HG03066 (cell line): ENCODE data around the gene WWOX.

ENCODE experiments used
- ATAC-seq: cut with Tn5 transposase; IDR thresholded peaks from one replicate; pipeline ENCODE4 v1.9.1; 2021; ENCODE audit warnings: low read depth; ENCODE audit not compliant: unreplicated experiment

WWOX gene

DNA sequence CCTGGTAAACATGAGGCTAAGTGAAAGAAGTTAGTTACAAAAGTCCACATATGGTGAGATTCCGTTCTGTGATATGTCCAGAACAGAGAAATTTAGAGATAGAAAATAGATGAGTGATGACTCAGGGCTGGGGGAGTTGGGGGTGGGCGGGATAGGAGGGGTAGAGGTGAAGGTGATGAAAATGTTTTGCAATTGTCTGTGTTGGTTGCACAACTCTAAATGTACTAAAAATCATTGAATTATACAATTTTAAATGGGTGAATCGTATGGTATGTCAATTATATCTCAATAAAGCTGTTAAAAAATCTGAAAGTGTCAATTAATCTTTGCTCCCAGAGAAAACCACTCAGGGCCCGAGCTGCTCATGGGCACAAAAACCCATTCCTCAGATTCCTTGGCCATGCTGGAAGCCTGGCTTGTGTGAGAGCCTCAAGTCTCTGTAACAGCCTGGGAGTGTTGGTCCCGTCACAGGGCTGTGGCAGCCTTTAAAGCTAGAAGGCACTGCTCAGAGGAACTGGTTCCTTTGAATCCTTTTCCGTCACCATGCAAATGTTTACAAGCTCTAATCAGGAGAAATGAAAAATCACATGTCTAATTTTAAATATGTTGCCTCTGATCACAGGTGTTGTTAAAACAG is 225.3 kb downstream of the WWOX start:
- no peak for ATAC-seq

DNA sequence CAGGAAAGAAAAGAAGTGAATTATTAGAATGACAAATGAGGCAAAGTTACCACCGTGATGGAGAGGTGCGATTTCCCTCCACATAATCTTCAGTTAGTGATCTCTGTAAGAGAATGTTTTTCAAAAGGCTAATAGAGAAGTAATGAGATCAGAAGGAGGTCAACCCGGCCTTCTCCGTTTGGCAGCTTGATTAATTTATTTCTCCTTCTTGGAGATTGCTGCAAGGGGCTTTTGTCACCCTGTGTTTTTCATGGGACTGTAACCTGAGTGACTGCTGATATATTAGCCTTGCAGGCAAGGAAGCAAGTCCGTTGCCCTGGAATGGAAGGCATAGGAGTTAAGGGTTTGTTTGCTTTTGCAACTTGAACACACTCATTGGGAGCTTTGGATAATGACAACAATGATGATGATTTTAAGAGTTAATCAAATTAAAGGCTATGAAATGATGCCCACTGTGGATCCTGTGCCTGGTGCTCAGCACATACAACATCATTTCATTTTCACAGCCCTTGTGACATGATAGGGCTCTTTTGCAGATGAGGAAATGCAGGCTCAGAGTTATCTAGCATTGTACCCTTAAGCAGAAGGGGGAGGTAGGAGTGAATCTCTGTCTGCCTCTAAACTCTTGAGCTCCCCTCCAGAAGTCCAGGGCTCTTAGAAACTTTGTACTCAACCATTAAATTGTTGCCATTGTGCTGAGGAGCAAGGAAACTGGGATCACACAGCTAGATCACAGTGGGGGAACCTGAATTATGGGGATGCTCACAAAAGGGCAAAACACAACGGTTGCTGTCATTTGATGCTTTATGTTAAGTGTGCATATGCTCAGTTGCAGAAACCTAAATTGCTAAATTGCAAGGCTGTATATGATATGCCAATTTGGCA is 226.3 kb downstream of the WWOX start:
- no peak for ATAC-seq

DNA sequence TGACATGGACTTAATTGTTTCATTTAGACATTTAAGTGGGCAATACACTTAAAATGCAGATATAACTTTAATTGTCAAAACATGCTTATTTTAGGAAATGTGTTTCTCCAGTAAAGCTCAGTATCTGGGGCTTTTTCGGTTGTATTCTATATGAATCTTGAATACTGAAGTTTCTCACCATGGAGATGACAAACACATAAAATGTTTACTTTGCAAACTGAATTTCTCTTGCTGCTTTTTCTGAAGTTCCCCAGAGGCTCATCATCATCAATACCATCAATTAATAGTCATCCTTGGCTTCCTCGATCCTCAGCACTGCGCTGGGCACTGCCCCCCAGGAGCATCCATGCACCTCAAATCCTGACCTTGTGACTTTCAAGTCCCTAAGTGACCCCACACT is 227.3 kb downstream of the WWOX start:
- ATAC-seq: no peak

DNA sequence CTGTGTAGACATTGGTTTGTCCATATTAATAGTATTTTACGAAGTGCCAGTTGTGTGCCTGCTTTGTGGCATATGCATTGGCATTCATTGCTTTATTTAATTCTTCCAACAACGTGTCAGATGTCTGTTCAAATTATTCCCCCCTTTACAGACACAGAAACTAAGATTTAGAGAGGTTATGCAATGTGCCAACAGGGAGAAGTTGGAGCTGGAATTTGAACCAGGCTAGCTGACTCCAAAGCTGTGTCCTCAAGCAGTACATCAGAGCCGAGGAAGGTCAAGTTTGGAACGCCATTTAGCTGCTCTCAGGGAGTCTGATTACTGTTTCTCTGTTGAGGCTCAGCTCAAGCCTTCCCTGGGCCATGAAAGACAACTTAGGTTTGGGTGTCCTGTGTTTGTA is 232.3 kb downstream of the WWOX start:
- ATAC-seq: no peak

DNA sequence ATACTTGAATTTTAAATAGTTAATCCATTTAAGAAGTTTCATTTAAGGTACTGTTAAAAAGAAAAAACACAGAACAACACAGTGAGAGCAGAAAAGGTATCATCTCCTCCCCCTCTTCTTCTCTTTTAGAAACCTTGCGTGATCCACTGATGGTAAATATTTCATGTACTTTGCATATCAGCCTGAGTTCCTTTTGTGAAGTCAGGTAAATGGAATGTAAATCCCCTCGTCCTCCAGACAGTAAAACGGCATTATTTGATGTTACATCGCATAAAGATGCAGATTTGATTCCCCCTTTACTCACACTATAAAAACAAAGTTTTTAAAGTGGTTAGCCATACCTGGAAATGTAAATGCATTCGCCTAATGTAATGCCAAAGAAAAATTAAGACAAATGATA is 234.4 kb downstream of the WWOX start:
- ATAC-seq: no peak

DNA sequence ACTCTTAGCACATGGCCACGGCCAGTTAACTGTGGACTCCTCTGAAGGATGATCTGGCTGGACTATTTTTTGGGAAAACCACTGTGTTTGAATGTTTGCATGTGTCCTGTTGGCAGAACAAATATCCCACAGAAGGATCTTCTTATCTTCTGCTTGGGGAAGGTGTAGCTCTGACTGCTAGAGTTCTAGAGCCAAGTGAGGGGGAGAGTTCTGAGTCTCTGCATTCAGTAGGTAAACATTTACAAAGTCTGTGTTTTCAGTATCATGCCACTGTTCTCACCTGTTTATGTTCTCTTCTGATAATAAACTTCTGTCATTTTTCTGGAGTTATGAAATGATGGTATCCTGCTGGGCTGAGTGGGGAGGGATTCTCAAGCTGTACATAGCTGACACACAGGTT is 241.1 kb downstream of the WWOX start:
- ATAC-seq: no peak

DNA sequence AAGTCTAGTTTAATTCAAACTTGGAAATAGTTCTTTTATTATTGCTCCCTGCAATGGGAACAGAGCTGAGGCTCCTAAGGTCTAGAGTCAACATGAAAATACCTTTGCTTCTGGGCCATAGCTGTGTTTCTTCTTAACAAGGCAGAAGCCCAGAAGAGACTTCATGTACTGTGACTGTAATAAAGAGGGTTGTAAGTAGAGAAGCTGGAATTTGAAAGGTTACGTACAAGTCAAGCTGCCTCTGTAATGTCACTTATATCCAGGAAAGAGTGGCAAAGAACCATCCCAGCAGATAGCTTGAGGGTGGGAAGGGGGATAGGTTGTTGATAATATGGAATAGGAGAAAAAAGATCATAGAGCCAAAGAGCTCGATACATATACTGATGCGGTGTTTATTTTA is 248.6 kb downstream of the WWOX start:
- no peak for ATAC-seq

DNA sequence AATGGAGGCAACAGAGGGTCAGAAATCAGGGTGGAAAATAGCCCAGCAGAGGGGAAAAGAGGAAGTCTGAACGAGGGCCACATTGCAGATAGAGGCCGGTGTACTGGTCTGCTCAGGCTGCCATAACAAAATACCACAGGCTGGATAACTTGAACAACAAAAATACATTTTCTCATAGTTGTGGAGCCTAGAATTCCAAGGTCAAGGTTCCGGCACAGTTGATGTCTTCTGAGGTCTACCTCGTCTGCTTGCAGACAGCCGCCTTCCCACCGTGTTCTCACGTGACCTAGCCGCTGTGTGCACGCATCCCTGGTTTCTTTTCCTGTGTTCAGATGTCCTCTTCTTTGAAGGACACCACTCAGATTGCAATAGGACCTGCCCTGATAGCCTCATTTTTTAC is 249.4 kb downstream of the WWOX start:
- no peak for ATAC-seq

DNA sequence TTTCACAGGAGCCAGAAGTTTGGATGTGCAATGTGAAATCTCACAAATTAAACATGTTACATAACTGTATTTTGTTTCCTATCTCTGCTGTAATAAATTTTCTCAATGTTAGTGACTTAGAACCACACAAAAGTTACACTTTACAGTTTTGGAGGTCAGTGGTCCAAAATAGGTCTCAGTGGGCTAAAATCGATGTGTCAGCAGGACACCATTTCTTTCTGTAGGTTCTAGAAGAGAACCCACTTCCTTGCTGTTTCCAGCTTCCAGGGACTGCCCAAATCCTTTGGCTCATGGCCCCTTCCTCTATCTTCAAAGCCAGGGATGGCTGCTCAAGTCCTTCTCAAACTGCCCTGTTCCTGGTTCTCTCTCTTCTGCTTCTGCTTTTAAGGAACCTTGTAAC is 252.7 kb downstream of the WWOX start:
- no peak for ATAC-seq

DNA sequence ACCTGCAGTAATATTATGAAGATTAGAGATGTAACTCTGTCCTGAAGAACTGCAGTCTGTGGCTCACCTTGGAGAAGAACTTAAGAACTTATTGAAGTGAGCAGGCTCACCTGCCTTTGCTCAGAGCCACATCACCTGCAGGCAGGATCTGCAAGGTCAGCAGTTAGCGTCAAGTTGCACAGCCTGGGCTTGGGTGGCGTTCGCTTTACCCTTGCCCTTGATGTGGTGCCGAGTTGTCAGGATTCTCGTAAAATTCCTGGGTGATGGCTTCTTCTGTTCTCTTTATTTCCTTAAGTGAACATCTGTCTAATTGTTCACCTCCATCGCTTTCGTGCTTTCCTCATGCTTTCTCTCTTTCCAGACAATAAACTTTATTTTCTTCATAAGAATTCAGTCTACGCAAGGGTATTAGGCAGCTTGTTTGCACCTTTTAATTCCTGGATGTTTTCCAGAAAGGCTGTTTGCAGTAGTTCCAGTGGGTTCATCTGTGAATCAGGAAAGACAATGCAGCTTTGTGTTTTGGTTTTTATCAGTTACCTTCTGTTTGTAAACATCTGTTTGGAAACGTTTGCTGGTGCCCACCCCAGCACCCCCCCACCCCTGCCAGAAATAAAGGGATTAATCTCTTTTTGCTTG is 254.3 kb downstream of the WWOX start:
- ATAC-seq: no peak

DNA sequence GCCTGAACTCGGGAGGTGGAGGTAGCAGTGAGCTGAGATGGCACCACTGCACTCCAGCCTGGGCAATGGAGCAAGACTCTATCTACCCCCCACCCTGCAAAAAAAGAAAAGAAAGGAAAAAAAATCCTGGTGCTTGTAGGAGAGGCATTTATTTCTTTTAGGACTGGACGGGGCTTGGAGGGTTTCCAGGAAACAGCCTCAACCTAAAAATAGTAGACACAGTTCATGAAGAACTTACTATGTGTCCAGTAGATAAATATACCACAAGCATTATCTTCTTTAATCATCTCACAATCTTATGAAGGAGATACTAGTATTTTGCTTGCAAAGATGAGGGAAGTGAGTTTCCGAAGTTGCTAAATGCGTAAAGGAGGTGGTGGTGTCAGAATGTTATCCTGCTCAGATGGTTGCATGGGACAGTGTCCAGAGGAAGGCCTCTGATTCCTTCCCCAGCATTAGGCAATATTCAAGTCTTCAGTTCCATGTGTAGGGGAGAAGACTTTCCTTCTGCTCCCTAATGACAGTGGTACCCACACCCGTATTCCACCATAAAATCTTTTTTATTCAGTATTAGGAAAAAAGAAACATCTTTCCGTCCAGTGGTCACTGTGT is 263.2 kb downstream of the WWOX start:
- no peak for ATAC-seq

DNA sequence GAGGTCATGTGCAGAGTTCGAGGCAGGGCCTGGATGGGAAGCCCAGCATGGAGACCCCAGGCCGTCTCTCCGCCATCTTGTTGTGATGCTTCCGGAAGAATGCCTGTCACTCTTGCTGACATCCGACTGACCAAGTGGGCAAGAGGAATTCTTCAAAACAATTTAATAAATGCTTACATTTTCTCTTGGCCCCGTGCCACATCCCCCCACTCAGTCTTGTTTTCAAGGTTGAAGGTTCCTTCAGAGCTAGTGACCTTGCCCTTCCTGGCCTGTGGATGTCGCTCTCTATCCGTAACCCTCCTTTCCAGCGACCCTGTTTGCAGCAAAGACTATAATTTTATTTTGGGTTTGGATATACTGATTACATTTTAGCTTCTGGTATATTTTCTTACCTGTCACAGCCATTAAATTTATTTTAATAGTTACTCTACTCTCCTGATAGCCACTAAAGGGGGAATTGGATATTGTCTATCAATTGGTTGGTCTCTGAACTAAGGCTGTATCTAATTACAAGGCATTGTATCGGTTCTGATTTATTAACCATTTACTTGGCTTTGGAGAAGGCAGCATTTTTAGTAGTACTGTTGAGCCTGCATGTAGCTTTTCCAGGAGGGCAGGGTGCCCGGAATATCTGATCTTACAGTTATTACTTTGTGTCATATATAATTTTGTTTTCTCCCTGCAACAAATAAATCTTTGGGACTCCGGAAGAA is 264.5 kb downstream of the WWOX start:
- ATAC-seq: no peak

DNA sequence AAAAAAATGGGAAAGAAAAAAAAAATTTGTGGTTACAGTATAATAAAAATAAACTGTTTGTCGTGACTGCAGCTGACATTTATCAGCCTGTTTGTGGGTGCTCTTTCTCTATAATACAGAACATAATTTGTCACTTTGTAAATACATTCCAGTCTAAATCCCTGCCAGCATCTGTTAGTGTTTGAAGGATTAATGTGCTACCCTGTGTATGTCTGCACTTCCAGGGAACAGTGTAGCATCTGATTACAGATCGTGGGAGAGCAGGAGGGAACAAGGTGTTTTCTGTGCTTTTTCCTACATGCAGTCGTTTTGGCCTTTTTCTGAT is 265.1 kb downstream of the WWOX start:
- no peak for ATAC-seq

DNA sequence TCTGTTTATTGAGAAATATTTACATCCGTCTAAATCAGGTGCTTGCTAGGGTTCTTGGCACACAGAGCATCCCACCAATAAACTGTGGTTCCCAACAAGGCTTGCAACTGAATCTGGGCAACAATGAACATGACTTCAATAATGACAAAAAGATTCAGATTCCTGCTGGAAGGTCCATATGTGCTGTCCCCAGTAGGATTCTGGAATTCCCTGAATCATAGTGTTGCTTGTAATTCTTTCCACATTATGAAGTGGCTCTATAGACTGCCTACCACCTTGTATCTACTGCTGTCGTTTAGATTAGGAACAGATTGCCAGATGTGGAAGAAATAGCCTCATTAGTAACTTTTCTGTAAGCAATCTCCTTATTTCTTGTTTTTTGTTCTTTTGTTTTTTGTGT is 265.9 kb downstream of the WWOX start:
- no peak for ATAC-seq

DNA sequence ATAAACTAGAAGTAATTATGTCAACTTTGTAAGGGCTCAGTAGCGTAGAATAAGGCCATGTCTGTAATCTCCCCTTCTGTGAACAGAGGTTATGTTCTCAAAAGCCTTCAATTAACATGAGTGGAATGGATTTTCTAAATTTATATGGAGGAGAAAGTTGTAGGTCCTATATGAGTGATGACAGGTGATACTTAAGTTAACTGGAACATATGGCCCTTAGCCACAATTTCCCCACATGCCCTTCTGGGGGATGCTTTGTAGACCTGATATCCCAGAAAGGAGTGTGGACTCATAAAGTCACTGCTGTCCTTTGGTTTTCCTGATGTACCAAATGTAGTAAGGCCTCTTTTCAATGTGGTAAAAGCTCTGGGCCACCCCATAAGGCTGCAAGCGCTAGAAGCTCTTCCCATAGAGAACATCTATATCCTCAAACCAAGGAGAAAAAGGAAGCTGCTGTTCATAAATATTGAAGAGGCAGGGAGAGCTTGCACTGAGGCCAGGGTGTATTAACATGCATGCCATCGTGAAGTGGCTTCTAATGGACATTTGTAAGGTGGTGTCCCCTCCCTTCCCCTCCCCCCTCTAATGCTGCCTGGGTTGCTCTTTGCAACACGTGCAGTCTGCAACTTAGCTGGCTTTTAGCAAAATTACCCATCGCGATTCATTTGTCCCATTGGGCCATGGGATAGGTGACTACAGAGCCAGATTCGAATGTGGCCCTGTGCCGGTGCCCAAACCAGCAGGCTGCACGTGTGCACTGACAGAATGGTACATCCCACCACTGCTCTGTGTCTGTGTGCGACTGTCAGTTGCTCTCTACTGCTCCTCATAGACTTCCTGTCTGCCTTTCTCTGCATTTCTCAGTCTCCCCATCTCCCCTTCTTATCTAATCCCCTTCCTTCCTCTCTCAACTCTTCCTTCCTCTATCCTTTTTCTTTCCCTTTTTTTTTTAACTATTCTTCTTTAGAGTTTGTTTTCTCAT is 269.0 kb downstream of the WWOX start:
- ATAC-seq: no peak

DNA sequence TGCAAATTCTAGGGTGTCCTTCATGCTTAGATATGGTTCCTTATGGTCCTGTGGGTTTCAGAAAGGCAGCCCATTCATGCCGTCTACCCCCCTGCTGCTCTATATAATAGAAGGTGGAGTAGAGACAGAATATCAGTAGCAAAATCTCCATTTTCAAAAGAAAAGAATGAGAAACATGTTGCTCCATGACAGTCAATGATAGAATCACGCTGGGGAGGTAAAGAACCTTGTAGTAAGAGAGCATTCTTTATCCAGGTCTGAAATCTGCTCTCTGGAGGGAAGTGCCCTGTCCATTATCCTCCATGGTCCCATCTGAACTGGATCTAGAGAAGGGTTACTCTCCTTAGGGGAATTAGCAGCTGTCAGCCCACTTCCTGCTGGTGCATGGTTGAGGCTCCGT is 272.8 kb downstream of the WWOX start:
- ATAC-seq: no peak

DNA sequence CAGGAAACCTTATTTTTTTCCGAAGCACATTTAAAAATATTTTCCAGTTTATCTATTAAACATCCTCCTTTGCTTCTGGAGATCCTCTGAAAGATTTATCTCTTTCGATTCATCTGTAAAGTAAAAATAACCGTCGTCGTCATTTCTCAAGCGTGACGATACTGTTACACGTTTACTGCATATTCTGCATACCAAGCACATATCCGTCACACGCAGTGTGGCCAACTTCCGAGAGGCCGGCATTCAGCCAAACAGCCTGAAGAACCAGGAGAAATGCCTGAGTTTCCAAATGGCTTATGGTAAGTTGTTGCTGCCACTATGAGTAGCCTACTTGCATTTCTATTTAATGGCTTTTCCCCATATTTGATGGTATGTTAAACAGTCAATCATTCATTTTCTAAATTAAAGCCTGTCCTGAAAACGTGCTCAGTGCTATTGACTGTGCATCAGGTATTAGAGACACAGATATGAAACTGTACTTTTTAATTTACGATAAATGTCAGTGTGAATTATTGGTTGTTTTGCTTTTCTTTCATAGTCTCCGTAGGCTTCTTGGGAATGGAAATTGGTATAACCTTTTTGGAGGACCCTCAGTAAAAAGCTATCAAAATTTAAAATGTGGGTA is 275.7 kb downstream of the WWOX start:
- no peak for ATAC-seq

DNA sequence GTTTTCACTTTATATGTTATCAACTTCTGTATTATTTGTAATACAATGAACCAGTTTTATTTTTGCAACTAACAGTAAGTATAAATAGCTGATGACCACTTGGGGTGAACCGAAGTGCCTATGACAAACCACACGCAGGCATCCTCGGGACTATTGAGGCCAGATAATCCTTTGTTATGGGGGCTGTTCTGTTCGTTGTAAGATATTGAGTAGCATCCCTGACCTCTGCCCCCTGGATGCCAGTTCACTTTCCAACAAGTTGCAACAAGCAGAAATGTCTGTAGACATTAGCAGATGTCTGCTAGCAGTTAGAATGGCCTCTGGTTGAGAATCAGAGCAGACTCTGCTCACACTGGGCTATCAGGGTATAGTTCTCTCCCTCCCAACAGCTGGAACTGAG is 277.0 kb downstream of the WWOX start:
- ATAC-seq: no peak

DNA sequence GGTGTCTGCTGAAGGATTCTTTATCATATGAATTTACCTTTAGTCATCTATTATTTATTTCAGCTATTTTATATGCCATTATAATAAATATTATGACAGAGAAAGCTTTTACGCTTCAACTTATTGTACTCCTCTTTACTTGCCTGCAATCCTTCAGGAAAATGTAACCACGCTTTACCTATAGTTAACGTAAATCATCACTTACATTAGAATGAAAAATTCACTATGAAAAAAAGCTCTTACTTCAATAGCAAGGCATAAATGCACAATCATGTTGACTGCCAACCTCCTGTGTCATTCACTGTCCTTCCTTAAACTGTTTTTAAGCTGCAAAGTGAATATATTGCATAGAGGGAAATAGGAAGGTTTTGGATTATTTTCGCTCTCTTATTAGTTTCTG is 277.9 kb downstream of the WWOX start:
- ATAC-seq: no peak
